ENCODE data around the gene OGA. TPM values are rescaled to one million over a fixed set of nuclear protein-coding genes. Genes with fewer than 3 reads are reported as not detected.

OGA gene
- total RNA-seq = 94.9 and 132 TPM in 2 replicates

GRCh38 chr10:101818119-101818871 lies at the start of gene OGA:
Gene OGA (minus strand): TSS chr10:101818444. CDS start chr10:101818022, 422 bp downstream.

DNA sequence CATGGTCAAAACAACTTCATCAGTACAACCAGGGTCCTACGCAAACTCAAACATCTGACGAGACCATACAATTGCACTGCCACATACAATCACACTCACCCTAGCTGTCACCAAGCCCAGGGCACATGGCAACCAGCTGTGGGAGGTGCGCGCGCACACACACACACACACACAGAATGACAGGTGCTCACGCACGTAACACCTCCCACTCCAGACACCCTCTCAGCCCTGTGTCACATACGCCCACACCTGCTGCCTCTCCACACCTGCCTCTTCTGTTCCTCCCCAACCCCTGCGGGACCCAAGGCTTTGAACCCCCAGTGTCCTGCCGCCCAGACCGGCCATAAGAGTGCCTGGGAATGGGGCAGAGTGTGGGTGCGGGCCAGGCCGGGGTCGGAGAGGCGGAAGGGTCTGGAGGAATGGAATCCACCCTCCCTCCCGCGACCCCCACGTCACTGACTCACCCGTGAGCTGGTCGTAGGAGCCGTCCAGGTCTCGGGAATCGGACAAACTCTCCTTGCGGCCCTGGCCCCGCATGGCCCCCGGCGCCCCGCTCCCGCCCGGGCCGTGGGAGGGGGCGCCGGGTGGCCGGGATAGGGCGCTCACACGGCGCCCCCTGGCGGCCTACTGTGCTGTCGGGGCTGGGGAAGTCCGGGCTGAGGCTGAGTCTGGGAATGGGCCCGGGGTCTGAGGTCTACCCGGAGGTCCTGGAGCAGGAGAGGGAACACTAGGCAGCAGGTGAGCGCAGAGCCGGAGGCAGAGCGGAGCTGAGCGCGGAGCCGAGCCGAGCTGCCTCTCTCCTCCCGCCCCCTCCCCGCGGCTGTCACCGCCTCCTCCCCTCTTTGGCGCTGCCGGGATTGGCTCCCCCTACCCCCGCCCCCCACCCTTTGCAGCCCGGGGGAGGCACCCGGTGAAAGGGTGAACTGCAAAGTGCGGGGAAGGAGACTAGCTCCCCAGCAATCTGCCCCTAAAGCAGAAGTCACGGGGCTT lies 25.1 kb upstream of the OGA start, which contains the start of gene KCNIP2:
Gene KCNIP2 (minus strand): TSS at position 769 of the 990 bp plus-strand sequence. CDS start 232 bp downstream, at position 537.

GRCh38 chr10:101782811-101783735 lies 35.2 kb downstream of the OGA start, which contains the start of gene NPM3:
Gene NPM3 (minus strand): TSS chr10:101783446. CDS start chr10:101783390, 56 bp downstream.

DNA sequence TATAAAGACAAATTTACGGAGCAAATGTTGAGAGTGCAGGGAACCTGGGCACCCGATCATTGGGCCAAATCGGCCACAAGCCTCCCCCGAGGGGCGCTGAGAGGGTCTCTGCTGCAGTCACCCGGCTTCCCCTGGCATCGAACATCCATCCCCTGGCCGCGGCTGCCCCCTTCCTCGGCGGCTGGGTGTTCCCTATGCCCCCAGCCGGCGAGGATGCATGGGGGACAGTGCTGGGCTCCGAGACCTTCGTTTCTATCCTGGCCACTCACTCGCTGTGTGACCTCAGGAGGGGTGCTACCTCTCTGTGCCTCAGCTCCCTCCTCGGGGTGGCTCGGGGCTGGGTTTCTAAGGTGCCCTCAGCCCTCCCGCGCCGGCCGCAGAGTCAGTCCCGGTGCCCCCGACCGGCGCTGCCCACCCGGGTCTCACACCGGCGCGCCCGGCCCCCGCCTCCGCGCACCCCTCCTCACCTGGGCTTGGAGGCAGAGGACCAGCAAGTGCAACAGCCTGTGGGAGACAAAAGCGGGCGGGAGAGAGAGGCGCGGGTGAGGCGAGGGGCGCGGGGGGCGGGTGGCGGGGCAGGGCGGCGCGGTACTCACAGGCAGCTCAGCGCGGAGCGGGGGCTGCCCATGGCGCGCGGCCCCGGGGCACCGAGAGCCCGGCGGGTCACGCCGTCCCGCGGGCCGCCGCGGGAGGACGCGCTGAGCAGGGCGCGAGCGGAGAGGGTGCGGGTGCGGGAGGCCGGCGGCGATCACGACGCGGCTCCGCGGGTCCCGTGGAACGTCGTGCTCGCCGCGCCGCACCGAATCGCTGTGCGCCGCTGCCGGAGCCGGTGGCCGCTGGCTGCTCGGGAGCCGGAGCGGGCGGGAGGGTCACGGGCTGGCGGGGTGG lies 42.7 kb downstream of the OGA start, which contains the start of gene FGF8:
Gene FGF8 (minus strand): TSS at position 842 of the 888 bp plus-strand sequence. CDS start 214 bp downstream, at position 628.

Other genes with a start within 250 kb of the OGA start
- gene POLL, start 230.2 kb downstream of the OGA start, total RNA-seq = 9.4 and 15.6 TPM in 2 replicates
- 23.2 and 34.0 TPM in 2 replicates for gene DPCD, start 230.1 kb downstream of the OGA start, total RNA-seq
- 29.2 and 39.0 TPM in 2 replicates for gene FBXW4, start 123.3 kb downstream of the OGA start, total RNA-seq
- not detected in 2 replicates for gene FGF8, start 42.3 kb downstream of the OGA start, total RNA-seq
- 161 and 326 TPM in 2 replicates for gene NPM3, start 35.0 kb downstream of the OGA start, total RNA-seq
- not detected in 2 replicates for gene KCNIP2, start 25.4 kb upstream of the OGA start, total RNA-seq
- gene ARMH3, start 237.7 kb upstream of the OGA start, total RNA-seq = 4.0 and 6.0 TPM in 2 replicates
- gene HPS6, start 246.9 kb upstream of the OGA start, total RNA-seq = 51.8 and 62.2 TPM in 2 replicates